Ovary (tissue), 3 donors: Measurements from ENCODE around the gene CENPP.

Experiments used
- EP300 ChIP-seq: sonication (generic); formaldehyde crosslinking; IDR thresholded peaks from one replicate; pipeline ENCODE4 v1.6.1; 2017; ENCODE audit warnings: antibody characterized with exemption
- TF ChIP-seq, protein P1 (sequence below), 3 donors: fragments of 450-650 bp in 2 of 3; fragments of 200-600 bp in 1 of 3; IDR thresholded peaks; one replicate each; pipeline versions ENCODE4 v1.5.1 to v1.8.0; 2016 to 2022; ENCODE audit warnings: antibody characterized with exemption in 3 of 3, mild to moderate bottlenecking in 1 of 3
- donor health status: DM: no; HTN: no; CAD: no.

DNA sequence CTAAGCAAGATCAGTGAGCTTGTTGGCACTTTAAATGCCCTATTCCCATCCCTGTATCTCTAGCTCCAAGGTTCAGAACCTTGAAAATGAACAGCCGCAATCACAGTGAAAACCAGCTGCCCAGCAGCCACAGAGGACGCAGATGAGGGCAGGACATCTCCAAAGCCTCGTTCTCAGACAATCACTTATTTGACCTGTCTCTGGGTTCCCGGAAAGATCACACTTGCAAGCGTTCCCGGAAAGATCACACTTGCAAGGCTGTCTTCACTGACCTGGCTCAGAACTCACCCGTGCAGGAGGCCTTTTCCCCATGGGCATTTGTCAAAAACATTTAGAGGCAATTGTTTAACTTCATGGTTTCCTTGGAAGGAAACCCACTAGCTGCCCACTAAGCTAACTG lies 318.5 kb downstream of the CENPP start:
- TF ChIP-seq, protein P1, sequence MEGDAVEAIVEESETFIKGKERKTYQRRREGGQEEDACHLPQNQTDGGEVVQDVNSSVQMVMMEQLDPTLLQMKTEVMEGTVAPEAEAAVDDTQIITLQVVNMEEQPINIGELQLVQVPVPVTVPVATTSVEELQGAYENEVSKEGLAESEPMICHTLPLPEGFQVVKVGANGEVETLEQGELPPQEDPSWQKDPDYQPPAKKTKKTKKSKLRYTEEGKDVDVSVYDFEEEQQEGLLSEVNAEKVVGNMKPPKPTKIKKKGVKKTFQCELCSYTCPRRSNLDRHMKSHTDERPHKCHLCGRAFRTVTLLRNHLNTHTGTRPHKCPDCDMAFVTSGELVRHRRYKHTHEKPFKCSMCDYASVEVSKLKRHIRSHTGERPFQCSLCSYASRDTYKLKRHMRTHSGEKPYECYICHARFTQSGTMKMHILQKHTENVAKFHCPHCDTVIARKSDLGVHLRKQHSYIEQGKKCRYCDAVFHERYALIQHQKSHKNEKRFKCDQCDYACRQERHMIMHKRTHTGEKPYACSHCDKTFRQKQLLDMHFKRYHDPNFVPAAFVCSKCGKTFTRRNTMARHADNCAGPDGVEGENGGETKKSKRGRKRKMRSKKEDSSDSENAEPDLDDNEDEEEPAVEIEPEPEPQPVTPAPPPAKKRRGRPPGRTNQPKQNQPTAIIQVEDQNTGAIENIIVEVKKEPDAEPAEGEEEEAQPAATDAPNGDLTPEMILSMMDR (IDR thresholded peaks at IDR 0.05) = no peak
- TF ChIP-seq EP300 = no peak
